Measurements from ENCODE around the gene PTPRG.

Gene PTPRG

GRCh38 chr3:61841988-61842387 is 280.6 kb downstream of the PTPRG start:
- no peak for DNase-seq

GRCh38 chr3:61844346-61844745 is 283.0 kb downstream of the PTPRG start:
- DNase-seq, result no peak

- DNase-seq, result no peak
These were observed 285.1 kb downstream of the PTPRG start for GRCh38 chr3:61846488-61846887.

- DNase-seq, result no peak
These were observed 286.6 kb downstream of the PTPRG start for GRCh38 chr3:61847784-61848462.

- DNase-seq, result no peak
These were observed 287.5 kb downstream of the PTPRG start for GRCh38 chr3:61848885-61849284.

- no peak for DNase-seq
These were observed 292.5 kb downstream of the PTPRG start for GRCh38 chr3:61853912-61854311.

GRCh38 chr3:61855211-61855610 is 293.8 kb downstream of the PTPRG start:
- DNase-seq, result no peak

- no peak for DNase-seq
These were observed 295.9 kb downstream of the PTPRG start for GRCh38 chr3:61857297-61857696.

- no peak for DNase-seq
These were observed 296.7 kb downstream of the PTPRG start for GRCh38 chr3:61858054-61858453.

- no peak for DNase-seq
These were observed 300.0 kb downstream of the PTPRG start for GRCh38 chr3:61861410-61861809.

- DNase-seq, result no peak
These were observed 301.4 kb downstream of the PTPRG start for GRCh38 chr3:61862614-61863289.

GRCh38 chr3:61863579-61863978 is 302.2 kb downstream of the PTPRG start:
- no peak for DNase-seq

GRCh38 chr3:61864886-61865285 is 303.5 kb downstream of the PTPRG start:
- DNase-seq, result no peak

GRCh38 chr3:61865466-61866152 is 304.2 kb downstream of the PTPRG start:
- DNase-seq, result no peak

- DNase-seq, result no peak
These were observed 304.8 kb downstream of the PTPRG start for GRCh38 chr3:61866153-61866542.

GRCh38 chr3:61866961-61867461 is 305.6 kb downstream of the PTPRG start:
- no peak for DNase-seq

GRCh38 chr3:61868499-61868898 is 307.1 kb downstream of the PTPRG start:
- DNase-seq, result no peak

GRCh38 chr3:61869371-61869770 is 308.0 kb downstream of the PTPRG start:
- DNase-seq, result no peak

GRCh38 chr3:61871644-61872043 is 310.3 kb downstream of the PTPRG start:
- no peak for DNase-seq

- DNase-seq, result no peak
These were observed 310.8 kb downstream of the PTPRG start for GRCh38 chr3:61872077-61872706.

GRCh38 chr3:61875046-61875844 is 313.9 kb downstream of the PTPRG start:
- no peak for DNase-seq

GRCh38 chr3:61875976-61876671 is 314.8 kb downstream of the PTPRG start:
- no peak for DNase-seq
